GM21529 (cell line): ENCODE measurements around the gene NUP214.

Source experiments
- ATAC-seq: cut with Tn5 transposase; IDR thresholded peaks from one replicate; pipeline ENCODE4 v1.9.1; 2021; ENCODE audit not compliant: unreplicated experiment

NUP214 gene

DNA sequence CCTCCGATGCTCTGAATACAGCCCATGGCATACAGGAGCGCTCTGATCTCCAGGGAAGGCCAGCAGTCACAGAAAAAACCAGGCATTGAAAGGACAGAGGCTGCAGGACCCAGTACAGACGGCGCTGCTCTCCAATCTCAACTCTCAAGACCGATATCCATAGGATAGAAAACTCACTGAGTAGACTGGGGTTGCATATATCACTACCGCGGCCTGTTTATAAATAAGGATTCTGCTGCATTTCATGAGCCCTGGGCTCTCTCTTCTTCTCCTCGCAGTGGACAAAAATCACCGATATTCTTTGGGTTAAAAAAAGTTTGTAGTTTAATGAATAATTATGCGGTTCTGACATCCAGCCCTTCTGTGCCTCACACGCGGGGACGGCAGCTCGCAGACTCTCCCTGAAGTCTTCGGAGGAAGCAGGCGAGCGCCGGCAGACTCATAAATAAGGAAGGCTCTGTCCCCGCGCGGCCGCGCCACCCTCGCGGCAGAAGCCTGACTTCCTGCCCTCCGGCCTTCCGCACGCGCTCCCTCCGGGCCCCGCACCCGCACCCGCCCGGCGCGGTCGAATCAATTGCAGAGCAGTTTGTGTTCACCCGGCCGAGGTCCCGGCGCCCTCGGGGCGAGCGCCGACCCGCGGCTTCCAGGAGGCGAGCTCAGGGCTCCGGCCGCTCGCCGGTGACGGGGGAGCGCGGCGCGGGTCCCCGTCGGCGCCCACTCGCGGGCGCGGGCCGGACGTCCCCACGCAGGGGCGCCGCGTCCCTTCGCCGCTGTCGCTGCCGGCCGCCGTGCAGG, 150.9 kb downstream of the NUP214 start, which contains the start of gene FAM78A:
FAM78A (minus strand) TSS at position 417 of the 795 bp plus-strand sequence; CDS start at position 86, 331 bp downstream.
- ATAC-seq, result no peak

- peak; percentile 9 for ATAC-seq
Measured at GRCh38 chr9:131276891-131277286, 151.5 kb downstream of the NUP214 start.

- peak; percentile 7 for ATAC-seq
Measured at GRCh38 chr9:131277287-131277909, 152.0 kb downstream of the NUP214 start.

DNA sequence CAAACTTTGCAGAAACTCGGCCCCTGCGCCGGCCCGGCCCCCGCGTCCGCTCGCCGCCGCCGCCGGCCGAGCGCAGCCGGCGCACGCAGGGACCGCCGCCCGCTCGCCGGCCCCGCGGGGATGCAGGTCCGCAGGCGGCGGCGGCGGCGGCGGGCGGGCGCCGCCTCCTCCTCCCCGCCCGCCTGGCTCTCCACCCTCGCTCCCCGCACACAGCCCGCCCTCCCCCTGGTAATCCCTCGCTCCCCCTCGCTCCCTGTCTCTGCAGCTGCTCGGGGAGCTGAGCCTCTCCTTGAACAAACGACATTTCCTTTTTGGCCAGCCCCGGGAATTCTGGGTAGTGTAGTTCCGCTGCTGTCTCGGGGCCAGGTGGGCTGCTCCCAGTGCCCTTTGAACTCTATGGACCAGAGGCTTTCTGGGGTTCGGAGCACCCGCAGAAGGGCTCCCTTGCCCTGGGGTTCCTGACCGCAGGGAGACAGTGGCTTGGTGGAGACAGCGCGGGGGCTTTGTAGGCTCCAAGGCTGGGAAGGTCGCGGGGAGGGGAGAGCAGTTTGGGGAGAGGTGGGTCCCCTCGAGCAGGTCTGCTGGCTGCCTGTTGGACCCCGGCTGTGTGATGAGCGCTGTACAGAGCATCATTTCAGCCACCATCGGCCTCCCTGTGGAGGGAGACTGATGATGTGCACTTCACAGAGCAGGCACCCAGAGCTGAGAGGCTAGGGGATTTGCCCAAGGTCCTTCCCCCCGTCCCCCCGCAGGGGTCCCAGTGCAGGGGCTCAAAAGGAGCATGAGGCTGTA, 152.7 kb downstream of the NUP214 start:
- ATAC-seq, result peak; percentile 33

DNA sequence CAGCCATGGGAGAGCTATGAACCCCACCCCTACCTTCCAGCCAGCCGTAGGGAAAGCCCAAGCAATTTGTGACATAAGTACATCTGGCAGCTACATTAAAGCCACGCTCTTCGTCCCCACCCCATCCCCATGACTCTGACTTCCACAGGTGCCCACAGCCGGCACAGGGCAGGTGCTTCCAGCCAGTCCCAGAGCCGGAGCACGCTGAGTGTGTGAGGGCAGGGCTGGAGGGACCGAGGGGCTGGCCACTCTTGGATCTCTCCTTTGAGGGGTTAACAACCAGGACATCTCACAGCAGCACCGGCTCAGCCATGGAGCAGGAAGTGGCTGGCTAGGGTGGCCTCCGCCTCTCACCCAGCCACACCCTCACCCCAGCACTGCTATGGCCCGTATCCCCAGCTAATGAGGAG, 153.3 kb downstream of the NUP214 start:
- ATAC-seq, result no peak

DNA sequence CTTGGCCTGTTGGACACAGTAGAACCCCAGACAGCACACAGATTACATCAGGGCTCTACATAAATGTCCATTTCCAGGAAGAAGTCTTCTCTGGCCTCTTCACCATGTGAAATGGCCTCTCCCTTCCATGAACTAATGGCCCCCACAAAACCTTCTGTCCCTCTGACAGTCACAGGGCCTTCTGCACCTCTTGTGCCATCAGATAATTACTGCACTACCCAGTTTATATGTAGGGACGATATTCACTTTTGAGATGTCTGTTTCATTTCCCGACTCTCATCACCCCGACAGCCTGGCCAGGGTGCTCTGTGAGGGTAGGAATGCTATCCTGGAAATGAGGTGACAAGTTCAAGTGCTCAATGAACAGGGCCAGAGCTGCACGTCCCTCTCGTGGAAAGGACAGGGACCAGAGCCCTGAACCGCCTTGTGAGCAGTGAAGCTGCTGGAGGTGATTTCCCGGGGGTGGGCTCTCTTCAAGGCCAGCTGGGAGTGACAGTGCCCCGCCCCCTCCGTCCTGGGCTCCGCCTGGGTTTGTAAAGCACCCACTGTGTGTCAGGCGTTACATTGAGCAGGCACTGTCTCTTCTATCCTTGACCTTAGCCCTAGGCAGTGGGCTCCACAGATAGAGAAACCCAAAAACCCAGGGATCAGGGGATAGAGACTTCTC, 153.9 kb downstream of the NUP214 start:
- no peak for ATAC-seq

DNA sequence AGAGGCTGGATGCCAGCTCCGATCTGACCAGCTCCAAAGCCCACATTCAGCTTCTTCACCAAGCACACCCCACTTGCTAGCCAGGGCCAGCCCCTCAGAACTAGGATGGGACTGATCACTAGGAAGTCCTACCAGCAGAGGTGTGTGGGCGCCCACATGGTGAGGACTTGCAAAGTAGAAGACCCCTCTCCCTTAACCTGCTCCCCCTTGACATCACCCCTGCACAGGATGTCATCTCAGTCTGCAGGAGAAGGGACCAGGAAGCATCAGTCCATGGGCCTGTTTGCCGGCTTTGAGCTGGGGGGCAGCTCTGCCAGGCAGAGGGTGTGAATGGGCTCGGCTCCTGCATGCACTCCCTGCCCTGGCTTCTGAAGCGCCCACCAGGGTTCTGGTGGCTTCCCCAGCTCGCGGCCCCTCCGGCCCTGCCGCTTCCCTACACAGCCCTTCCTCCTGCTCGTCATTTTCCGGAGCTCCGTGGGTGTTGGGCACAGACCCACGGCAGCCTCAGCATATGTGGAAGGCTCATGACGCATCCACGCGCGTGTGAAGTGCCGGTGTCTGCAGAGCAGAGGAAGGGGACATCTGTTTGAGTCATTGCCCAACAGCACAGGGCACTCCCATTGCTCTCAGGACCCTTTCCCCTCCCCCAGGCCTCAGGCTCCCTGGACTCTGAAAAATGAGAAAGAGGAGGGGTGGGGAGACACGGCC, 154.6 kb downstream of the NUP214 start:
- no peak for ATAC-seq

- ATAC-seq, result no peak
Measured at GRCh38 chr9:131280660-131281059, 155.3 kb downstream of the NUP214 start.

GRCh38 chr9:131281119-131281965, 156.0 kb downstream of the NUP214 start:
- ATAC-seq, result no peak

DNA sequence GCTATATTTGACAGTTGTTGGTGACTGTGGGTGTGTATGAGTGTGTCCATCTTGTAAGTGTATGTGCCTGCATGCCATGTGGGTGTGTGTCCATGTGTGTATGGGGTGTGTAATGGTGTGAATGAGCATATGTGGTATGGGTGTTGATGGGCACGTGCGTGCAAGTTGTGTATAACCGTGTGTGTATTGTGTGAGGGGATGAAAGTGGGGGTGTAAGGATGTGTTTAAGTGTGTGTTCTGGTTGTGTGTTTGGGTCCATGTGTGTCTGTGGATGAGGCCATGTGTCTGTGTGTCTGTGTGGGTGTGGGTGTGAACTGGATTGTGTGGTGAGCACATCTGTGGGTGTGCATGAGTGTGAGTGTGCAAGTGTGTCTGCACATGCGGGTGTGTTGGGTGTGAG, 156.8 kb downstream of the NUP214 start:
- no peak for ATAC-seq

GRCh38 chr9:131282688-131283422, 157.5 kb downstream of the NUP214 start:
- no peak for ATAC-seq
